Measurements from ENCODE around the gene FARP2. TPM values are rescaled to one million over a fixed set of nuclear protein-coding genes. Genes with fewer than 3 reads are reported as not detected.

FARP2 gene, protein sequence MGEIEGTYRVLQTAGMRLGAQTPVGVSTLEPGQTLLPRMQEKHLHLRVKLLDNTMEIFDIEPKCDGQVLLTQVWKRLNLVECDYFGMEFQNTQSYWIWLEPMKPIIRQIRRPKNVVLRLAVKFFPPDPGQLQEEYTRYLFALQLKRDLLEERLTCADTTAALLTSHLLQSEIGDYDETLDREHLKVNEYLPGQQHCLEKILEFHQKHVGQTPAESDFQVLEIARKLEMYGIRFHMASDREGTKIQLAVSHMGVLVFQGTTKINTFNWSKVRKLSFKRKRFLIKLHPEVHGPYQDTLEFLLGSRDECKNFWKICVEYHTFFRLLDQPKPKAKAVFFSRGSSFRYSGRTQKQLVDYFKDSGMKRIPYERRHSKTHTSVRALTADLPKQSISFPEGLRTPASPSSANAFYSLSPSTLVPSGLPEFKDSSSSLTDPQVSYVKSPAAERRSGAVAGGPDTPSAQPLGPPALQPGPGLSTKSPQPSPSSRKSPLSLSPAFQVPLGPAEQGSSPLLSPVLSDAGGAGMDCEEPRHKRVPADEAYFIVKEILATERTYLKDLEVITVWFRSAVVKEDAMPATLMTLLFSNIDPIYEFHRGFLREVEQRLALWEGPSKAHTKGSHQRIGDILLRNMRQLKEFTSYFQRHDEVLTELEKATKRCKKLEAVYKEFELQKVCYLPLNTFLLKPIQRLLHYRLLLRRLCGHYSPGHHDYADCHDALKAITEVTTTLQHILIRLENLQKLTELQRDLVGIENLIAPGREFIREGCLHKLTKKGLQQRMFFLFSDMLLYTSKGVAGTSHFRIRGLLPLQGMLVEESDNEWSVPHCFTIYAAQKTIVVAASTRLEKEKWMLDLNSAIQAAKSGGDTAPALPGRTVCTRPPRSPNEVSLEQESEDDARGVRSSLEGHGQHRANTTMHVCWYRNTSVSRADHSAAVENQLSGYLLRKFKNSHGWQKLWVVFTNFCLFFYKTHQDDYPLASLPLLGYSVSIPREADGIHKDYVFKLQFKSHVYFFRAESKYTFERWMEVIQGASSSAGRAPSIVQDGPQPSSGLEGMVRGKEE
- 10 to 100 TPM; 55.0 to 61.1 (median 60.7) TPM for polyA plus RNA-seq (ENCODE audit: insufficient read length in 3 of 3)
- long read RNA-seq, donor 1, partial matches to known transcripts = 0 of 1 reads
- long read RNA-seq, donor 1, other reads (novel, unspliced or antisense) = 0 of 1 reads
- long read RNA-seq, donor 2, full-length matches to known transcripts = 2 of 60 reads
- long read RNA-seq, donor 2, partial matches to known transcripts = 38 of 60 reads
- long read RNA-seq, donor 2, other reads (novel, unspliced or antisense) = 20 of 60 reads
- long read RNA-seq, donor 3, full-length matches to known transcripts = 1 of 6 reads
- long read RNA-seq, donor 3, partial matches to known transcripts = 5 of 6 reads
- long read RNA-seq, donor 3, other reads (novel, unspliced or antisense) = 0 of 6 reads
- long read RNA-seq, donor 4, full-length matches to known transcripts = 3 of 64 reads
- long read RNA-seq, donor 4, partial matches to known transcripts = 32 of 64 reads
- long read RNA-seq, donor 4, other reads (novel, unspliced or antisense) = 29 of 64 reads
- long read RNA-seq, donor 5 = 0 reads
- long read RNA-seq, donor 6, partial matches to known transcripts = 42 of 65 reads
- long read RNA-seq, donor 6, other reads (novel, unspliced or antisense) = 19 of 65 reads
- long read RNA-seq, donor 7, partial matches to known transcripts = 35 of 60 reads
- long read RNA-seq, donor 7, other reads (novel, unspliced or antisense) = 23 of 60 reads
- long read RNA-seq, donor 8, full-length matches to known transcripts = 4 of 21 reads
- long read RNA-seq, donor 8, partial matches to known transcripts = 17 of 21 reads
- long read RNA-seq, donor 8, other reads (novel, unspliced or antisense) = 0 of 21 reads
- long read RNA-seq, donor 9, full-length matches to known transcripts = 2 of 25 reads
- long read RNA-seq, donor 9, partial matches to known transcripts = 23 of 25 reads
- long read RNA-seq, donor 9, other reads (novel, unspliced or antisense) = 0 of 25 reads
- long read RNA-seq, donor 10, partial matches to known transcripts = 45 of 63 reads
- long read RNA-seq, donor 10, other reads (novel, unspliced or antisense) = 18 of 63 reads
- long read RNA-seq, donor 11, partial matches to known transcripts = 16 of 17 reads
- long read RNA-seq, donor 11, other reads (novel, unspliced or antisense) = 0 of 17 reads
- long read RNA-seq, donor 12, partial matches to known transcripts = 0 of 11 reads
- long read RNA-seq, donor 12, other reads (novel, unspliced or antisense) = 11 of 11 reads
- long read RNA-seq, donor 13, full-length matches to known transcripts = 3 of 130 reads
- long read RNA-seq, donor 13, partial matches to known transcripts = 75 of 130 reads
- long read RNA-seq, donor 13, other reads (novel, unspliced or antisense) = 52 of 130 reads
- long read RNA-seq, donor 14, partial matches to known transcripts = 42 of 90 reads
- long read RNA-seq, donor 14, other reads (novel, unspliced or antisense) = 46 of 90 reads
- long read RNA-seq, donor 15, full-length matches to known transcripts = 1 of 6 reads
- long read RNA-seq, donor 15, partial matches to known transcripts = 5 of 6 reads
- long read RNA-seq, donor 15, other reads (novel, unspliced or antisense) = 0 of 6 reads
- long read RNA-seq, donor 16, full-length matches to known transcripts = 3 of 307 reads
- long read RNA-seq, donor 16, partial matches to known transcripts = 197 of 307 reads
- long read RNA-seq, donor 16, other reads (novel, unspliced or antisense) = 107 of 307 reads

DNA sequence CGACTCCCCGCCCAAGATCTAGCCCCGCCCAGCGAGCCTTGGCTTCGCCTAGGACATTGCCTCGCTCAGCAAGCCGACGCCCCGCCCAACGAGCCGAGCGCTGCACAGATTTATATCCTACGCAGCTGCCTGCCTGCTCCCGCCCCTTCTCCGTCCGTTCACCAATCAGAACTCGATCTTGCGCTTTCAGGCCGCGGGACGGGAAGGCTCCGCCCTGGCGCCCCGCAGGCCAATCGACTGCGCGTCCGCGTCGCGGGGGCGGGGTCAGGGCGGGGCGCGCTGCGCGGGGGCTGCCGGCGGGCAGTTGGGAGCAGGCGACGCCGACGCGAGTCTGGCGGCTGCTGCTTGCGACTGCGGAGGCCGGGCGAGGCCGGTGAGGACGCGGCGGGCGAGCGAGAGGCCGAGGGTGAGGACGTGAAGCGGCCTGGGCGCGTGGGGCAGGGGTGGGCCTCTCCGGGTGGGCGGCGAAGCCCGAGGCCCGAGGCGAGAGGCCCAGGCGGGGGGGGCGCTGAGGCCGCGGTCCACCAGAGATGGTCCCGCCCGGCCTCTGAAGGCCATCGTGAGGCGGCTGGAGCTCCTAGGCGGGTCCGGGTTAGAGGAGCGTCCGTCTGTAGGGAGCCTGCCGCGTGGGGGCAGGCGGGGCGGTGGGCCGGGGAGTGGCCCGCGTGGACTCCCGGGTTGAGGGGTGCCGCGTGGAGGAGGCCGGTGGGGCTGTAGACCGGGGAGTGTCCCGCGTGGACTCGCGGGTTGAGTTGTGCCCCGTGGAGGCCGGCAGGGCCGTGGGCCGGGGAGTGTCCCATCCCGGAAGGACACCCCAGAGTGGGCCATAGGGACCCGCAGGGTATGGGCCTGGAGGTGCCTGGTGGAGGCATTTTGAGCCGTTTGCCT, at the start of gene FARP2:
Gene FARP2, plus strand, starts transcription at position 303 of the 888 bp plus-strand sequence. CDS start 16,823 bp downstream, outside the sequence.
- peak; percentile 92 to 99 (median 98) for DNase-seq (ENCODE audit: extremely low read depth in 1 of 11, low read depth in 9 of 11, low spot score in 4 of 11)

DNA sequence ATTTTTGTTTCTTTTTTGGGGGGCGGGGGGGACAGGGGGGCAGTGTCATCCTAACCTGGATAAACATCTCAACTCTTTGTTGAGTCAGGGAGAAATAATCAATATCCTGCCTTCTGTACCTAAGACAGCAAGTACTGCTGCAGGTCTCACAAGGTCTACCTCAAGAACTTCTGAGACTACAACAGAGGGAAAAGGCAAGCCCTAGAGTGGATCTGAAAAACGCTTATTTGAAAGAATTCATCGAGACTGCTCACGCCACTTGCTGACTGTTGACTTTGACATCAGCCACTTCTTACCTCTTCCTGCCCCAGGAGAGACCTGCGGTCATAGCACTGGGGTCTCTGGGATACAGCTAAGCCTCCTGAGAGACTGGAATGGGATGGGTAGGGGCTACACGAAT, 49.0 kb upstream of the FARP2 start:
- DNase-seq (ENCODE audit: extremely low read depth in 1 of 11, low read depth in 9 of 11, low spot score in 4 of 11) = no peak

DNA sequence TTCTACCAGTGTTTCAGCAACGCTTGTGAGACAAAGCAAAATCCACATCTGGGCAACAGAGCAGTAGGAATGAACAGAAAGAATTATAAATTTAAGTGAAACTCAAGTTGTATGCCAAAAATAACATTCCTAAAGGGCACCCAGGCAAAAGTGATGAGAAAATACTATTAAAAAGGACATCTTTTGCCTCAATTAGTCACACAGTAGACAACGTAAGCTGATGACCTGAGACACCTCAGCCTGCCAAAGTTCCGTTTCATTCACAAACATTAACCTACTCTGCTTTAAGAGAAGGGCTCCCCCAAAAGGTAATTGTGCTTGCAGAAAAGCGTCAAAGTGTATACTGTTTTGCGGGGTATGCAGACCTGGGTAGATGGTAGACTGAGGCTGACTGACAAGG, 47.8 kb upstream of the FARP2 start:
- DNase-seq (ENCODE audit: extremely low read depth in 1 of 11, low read depth in 9 of 11, low spot score in 4 of 11) = no peak

DNA sequence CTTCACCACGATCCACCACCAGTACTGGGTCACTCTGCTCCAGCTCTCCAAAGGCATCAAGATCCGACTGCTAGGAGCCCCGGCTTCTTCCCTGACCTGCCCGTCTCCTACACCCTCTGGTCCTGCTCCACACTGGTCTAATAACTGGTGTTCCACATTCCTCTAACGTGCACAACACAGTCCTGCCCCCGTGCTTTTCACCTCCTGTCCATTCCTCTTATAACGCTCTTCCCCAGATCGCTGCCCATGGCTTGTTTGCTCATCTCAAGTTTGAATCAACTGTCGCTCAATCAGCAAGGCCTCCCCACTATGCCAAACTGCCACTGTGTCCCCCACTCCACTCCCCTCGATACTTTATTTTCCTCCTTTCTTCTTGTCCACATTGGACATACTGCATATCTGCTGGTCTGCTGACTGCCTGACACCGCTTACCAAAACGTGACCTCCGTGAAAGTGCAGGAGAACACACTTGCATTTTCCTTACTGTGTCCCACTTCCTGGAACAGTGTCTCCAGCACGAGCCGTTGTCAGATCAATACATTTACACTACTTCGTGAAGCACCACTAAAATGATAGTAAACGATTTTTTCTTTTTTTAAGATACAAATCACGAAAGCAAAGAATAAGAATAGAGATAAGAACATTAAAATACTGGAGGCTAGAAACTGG, 47.1 kb upstream of the FARP2 start:
- DNase-seq (ENCODE audit: extremely low read depth in 1 of 11, low read depth in 9 of 11, low spot score in 4 of 11) = no peak

DNA sequence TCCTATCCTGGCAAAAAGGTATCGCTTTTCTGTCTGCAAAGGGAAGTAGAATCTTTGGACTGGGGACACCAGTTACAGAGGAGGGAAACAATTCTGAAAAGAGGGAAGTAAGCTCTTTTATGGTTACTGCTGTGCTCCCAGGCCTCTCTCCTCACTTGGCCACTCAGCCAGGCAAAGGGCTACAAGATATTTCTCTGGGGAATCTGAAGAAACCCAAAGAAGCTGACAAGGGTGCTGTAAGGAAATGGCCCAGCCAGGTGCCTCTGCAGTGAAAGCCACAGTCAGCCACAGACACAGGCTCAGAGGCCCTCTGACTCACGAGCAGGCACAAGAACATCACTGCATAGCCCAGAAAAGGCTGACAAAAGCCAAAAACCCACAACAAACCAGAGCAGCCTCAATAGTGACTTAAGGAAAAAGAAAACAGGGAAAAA, 46.4 kb upstream of the FARP2 start:
- no peak for DNase-seq (ENCODE audit: extremely low read depth in 1 of 11, low read depth in 9 of 11, low spot score in 4 of 11)

DNA sequence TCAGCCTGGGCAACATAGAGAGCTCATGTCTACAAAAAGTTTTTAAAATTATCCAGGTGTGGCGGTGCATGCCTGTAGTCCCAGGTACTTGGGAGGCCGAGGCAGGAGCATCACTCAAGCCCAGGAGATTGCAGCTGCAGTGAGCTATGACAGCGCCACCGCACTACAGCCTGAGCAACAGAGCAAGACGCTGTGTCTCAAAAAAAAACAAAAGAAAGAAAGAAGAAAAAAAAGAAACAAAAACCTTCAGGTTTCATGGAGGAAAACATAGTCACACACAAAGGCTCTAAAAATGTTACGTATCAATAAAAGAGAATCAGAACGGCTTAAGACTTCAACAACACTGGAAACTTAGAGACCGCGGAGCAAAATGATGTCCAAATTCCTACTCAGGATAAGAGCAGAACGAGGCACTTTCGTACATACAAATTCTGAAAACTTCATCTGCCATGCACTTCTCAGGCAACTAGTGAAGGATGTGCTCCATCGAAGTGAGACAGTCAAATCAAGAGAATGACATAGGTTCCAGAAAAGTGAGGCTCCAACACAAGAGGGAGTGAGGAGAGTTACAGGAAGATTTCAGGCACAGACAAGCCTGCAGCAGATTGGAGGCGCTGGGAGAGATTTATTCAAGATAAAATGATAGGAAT, 45.0 kb upstream of the FARP2 start:
- no peak for DNase-seq (ENCODE audit: extremely low read depth in 1 of 11, low read depth in 9 of 11, low spot score in 4 of 11)

DNA sequence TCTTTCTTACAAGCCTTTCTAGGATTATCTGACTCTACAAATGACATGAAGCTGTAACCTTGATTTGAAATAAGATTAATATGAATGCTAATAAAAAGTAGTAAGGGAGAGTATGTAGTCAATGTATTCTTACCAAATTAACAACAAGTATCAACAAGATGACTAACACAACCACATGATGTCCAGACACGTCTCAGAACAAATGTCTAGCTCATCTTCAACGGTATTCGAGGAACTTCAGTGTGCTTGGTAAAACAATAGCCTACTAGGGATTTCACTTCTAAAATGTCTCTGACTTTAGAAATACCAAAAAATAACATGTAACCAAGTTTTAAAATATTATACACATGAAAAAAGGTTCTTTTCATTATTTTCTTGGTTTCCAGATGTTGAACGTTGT, 44.0 kb upstream of the FARP2 start:
- no peak for DNase-seq (ENCODE audit: extremely low read depth in 1 of 11, low read depth in 9 of 11, low spot score in 4 of 11)

DNA sequence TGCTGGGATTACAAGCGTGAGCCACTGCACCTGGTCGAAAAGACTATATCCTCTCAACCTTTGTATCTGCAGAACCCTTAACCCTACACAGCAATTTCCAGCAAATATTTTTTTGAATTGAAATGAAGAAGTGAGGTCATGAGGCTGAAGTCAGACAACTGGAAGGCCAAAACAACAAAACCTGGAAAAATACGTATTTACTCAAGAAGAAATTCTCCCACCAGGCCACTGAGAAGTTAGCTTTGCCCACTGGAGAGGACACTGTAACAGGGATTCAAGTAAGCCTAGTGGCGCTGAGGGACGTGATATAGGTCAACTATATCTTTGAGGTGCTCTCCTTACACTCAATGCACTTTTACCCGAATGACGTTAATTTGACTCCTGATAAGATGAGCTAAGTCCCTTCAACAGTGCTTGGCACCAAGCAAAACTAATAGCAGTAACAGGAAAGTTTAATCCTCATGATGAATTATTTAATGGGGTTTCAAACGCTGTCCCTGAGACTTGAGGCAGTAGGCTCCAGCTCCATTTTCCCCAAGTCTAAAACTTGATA, 42.5 kb upstream of the FARP2 start:
- no peak for DNase-seq (ENCODE audit: extremely low read depth in 1 of 11, low read depth in 9 of 11, low spot score in 4 of 11)

DNA sequence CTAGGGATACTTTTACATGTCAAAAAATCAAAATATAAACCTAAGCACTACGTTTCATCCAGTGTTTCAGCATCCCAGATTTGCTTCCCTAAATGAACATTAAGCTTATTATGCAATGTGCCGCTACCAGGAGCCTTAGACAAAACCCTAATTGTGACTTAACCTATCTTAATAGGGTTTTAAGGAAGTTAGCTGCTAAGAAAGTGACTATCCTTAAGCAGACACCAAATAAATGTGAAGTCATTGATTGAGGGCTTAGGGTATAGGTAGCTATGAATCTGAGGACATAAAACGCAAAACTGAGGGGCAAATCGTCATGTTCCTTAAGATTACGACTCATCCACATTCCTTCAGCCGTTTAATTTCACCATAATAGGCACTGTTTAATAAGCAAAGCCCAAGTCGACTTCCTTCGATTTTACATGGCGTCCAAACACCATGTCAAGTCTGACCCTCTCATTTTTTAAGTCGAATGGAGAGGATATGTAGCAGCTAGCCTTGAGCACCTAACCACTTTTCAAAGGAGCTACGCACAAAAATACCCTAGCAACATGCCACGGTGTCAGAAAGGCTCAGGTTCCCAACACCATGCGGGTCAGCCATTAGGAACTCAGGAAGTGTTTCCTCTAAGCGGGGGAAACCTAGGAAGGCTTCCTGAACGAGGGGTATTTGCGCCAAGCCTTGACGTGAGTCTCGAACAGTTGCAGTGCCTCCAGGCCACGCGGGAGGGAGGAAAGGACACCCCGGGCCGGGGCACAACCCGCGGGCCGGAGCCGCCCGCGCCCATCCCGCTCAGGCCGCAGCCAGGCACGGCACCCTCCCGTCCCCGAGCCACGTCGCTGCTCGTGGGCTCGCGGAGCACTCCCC, 41.6 kb upstream of the FARP2 start:
- DNase-seq (ENCODE audit: extremely low read depth in 1 of 11, low read depth in 9 of 11, low spot score in 4 of 11) = peak in 4 of 11 donors; percentile 28 to 38 (median 36)

DNA sequence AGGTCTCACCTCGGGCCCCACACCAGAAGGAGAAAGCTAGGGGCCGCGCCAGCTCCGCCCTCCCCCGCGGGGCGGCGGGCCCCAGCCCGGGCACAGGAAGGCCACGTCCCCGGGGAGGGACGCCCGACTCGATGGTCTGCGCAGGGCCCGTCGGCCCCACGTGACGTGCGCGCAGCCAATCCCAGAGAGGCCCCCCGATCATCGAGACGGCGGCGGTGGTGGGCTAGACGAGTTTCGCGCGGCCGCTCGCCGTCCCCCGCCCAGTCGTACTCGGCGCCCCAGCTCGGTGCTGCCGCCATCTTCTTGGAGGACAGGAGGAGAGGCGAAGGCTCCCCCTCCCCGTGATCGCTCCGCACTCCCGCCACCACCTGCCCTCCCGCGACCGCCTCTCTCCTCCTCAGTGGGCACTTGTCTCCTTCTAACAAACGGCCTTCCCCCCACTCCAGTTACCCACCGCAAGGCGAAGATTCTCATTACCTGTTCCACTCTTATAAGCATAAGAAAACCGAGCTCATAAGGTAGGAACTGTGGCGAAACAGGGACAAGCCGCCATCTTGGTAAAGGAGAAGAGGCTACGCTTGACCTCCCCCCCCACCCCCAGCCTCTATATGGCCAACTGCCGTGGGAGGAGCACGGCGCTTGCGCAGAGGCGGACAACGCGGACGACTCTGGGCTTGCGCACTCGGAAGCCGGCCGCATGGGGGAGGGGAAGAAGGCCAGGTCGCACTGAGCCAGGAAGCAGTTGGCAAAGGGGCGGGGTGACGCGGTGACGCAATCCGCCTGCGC, 40.8 kb upstream of the FARP2 start, which contains the start of gene HDLBP:
Gene HDLBP, minus strand, starts transcription at position 580 of the 786 bp plus-strand sequence. CDS start 48,803 bp downstream, outside the sequence.
- DNase-seq (ENCODE audit: extremely low read depth in 1 of 11, low read depth in 9 of 11, low spot score in 4 of 11) = peak; percentile 98 to 100 (median 99)

DNA sequence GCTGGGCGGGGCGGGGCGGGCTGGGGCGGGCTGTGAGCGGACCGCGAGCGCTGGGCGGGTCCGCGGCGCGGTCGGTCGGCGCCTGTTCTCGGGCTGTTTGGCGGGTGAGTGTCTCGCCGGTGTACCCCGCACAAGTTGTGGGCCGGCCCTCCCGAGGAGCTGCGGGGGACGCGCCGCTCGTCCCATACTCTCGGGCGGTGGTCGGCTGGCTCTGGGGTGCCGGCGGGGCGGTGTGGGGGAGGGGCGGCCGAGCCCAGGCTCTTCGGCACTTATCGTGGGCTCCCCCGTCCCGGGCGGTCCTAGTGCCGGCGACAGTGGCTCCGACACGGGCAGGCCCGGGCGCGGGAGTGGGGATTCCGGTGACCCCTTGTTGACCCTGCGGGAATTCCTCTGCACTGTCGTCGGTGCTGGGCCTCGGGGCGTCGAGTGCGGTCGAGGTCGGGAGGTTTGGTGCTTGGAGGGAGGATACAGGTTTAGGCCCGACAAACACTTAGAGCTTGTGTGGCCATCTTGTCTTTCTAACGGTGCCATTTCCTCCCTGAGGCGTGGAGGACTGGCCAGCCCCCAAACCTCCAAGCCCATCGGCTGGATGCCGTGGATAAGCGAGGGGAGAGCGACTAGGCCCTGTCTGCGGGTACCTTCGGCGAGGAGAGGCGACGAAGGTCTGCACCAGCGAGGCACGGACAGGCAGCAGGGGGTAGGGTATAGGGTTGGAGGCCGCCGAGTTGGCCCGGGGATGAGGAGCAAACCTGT, 40.0 kb upstream of the FARP2 start, which contains the start of gene SEPTIN2:
Gene SEPTIN2, plus strand, starts transcription at position 47 of the 753 bp plus-strand sequence. CDS start 8,308 bp downstream, outside the sequence.
- peak in 9 of 11 donors; percentile 44 to 77 (median 67) for DNase-seq (ENCODE audit: extremely low read depth in 1 of 11, low read depth in 9 of 11, low spot score in 4 of 11)
